Natural killer cell (primary cell): ENCODE results near the gene DUSP28. TPM values are rescaled to one million over a fixed set of nuclear protein-coding genes. Genes with fewer than 3 reads are reported as not detected.

Experiments
- ATAC-seq, 3 donors: fragments of 150-1000 bp in 2 of 3; fragments of 200-7000 bp in 1 of 3; cut with Tn5 transposase; 1 replicate in 1 of 3; 2 replicates in 2 of 3; pipeline ENCODE4 v1.10.0; 2021; ENCODE audit warnings: mild to moderate bottlenecking in 2 of 3, moderate library complexity in 2 of 3
- DNase-seq, 2 donors: peaks; one replicate each; pipeline versions ENCODE4 v3.0.0 to v3.0.0-alpha.2; 2013 to 2021; ENCODE audit warnings: mixed read lengths in 1 of 2
- H3K27ac ChIP-seq: one replicate; pipeline ENCODE4 v1.5.1; 2013; ENCODE audit warnings: mild to moderate bottlenecking, low read length
- H3K27me3 ChIP-seq: one replicate; pipeline ENCODE4 v1.6.1; 2013; ENCODE audit warnings: low read length; ENCODE audit not compliant: control insufficient read depth, insufficient read depth
- H3K36me3 ChIP-seq: one replicate; pipeline ENCODE4 v1.6.1; 2013; ENCODE audit warnings: low read length; ENCODE audit not compliant: control insufficient read depth, insufficient read depth
- H3K4me1 ChIP-seq: one replicate; pipeline ENCODE4 v1.6.1; 2013; ENCODE audit warnings: low read length; ENCODE audit not compliant: control insufficient read depth, insufficient read depth
- H3K4me3 ChIP-seq: one replicate; pipeline ENCODE4 v1.5.1; 2013; ENCODE audit warnings: low read length
- H3K9me3 ChIP-seq: one replicate; pipeline ENCODE4 v1.6.1; 2013; ENCODE audit warnings: low read length; ENCODE audit not compliant: control insufficient read depth, insufficient read depth
- H3K27ac Mint-ChIP-seq, 2 donors: one replicate each; pipeline ENCODE4 v1.8.0; 2022; ENCODE audit warnings: mild to moderate bottlenecking in 2 of 2, mixed read lengths in 2 of 2, moderate library complexity in 1 of 2
- H3K27me3 Mint-ChIP-seq, 2 donors: one replicate each; pipeline ENCODE4 v1.8.0; 2022; ENCODE audit warnings: low read depth in 2 of 2, mixed read lengths in 2 of 2
- H3K36me3 Mint-ChIP-seq: one replicate; pipeline ENCODE4 v1.8.0; 2022; ENCODE audit warnings: mixed read lengths
- H3K4me1 Mint-ChIP-seq, 2 donors: one replicate each; pipeline ENCODE4 v1.8.0; 2022; ENCODE audit warnings: mixed read lengths in 2 of 2
- H3K4me3 Mint-ChIP-seq: one replicate; pipeline ENCODE4 v1.8.0; 2022; ENCODE audit warnings: mild to moderate bottlenecking, moderate library complexity, mixed read lengths
- H3K9me3 Mint-ChIP-seq, 2 donors: one replicate each; pipeline ENCODE4 v1.8.0; 2022; ENCODE audit warnings: mixed read lengths in 2 of 2
- WGBS: methylation state at CpG from one replicate; pipeline ENCODE4 v1.1.7; 2013; ENCODE audit warnings: missing lambda C conversion rate; ENCODE audit not compliant: insufficient coverage; 5-methylcytosine and 5-hydroxymethylcytosine counted together
- intact Hi-C: fragments of 100-400 bp; cut with micrococcal nuclease; formaldehyde crosslinking; loops from one replicate; pipeline ENCODE4 v1.14.2; 2022
- total RNA-seq, 4 donors: library from RNA; stranded (reverse); fragments of 120-200 nt in 1 of 4; gene quantifications; one replicate each; pipeline versions ENCODE4 v1.2.3 to v1.2.4, GENCODE V29; 2013 to 2022
- TF ChIP-seq, protein P1 (sequence below): fragments of 200-600 bp; IDR thresholded peaks from one replicate; pipeline ENCODE4 v1.8.0; 2022; ENCODE audit warnings: antibody characterized with exemption

The DUSP28 gene
- total RNA-seq, 3 donors from 2014 or later (not counting 1 experiment from before 2014, with no cell fraction given) = 13.5 to 25.2 (median 18.5) TPM

DNA sequence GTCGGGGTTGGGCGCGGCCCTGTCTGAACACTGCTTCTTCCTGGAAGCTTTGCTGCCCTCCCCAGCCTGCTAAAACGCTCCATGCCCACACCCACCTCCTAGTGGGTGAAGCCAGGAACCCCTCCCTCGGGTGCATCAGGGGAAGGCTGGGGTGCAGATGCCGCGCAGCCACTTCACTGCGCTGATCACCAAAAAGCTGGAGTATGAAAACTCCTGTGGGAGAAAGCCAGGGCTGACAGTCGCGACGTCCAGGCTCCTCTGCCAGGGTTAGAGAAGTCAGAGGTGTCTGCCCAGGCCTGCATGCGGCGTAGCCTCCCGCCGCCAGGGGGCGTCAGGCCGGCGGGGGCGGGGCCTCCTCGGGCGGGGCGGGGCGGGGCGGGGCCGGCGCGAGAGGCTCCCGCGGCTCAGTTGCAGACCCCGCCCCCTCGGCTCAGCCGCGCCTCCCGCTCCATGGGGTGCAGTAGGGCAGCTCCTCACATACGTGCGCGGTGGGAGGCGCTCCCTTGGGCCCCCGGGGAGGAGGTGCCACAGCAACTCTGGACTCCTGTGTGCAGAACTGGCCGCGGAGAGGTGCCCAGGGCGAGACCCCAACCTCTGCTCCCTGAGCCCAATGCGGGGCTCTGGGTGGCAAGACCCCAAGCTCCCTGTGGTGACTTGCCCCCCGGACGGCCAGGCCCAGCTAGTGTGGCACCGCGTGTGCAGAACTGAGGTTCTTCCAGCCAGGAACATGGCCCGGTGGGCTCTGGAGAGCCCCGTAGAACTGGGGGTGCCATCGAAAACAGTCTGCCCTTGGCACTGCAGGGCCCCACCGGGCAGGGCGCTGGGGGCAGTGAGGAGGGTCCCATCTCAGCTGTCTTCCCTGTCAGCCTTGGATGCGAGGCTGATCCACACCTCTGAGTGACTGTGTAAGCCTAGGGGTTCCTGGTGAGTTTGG lies 6.3 kb downstream of the DUSP28 start:
- Histone ChIP-seq H3K36me3 (peaks cover 2% of the 10 kb centered on the region), H3K9me3 (no peaks in the 10 kb centered on the region), H3K4me3 (peak overlapping the region; percentile 76), H3K4me1 (peaks cover 87% of the 10 kb centered on the region), H3K27me3 (no peaks in the 10 kb centered on the region), H3K27ac (peak overlapping the region; percentile 93)
- TF ChIP-seq, protein P1, sequence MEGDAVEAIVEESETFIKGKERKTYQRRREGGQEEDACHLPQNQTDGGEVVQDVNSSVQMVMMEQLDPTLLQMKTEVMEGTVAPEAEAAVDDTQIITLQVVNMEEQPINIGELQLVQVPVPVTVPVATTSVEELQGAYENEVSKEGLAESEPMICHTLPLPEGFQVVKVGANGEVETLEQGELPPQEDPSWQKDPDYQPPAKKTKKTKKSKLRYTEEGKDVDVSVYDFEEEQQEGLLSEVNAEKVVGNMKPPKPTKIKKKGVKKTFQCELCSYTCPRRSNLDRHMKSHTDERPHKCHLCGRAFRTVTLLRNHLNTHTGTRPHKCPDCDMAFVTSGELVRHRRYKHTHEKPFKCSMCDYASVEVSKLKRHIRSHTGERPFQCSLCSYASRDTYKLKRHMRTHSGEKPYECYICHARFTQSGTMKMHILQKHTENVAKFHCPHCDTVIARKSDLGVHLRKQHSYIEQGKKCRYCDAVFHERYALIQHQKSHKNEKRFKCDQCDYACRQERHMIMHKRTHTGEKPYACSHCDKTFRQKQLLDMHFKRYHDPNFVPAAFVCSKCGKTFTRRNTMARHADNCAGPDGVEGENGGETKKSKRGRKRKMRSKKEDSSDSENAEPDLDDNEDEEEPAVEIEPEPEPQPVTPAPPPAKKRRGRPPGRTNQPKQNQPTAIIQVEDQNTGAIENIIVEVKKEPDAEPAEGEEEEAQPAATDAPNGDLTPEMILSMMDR = peak; percentile 98
- Mint-ChIP-seq H3K4me3 (peak overlapping the region; percentile 96), H3K4me1 (peaks cover 69 to 79% of the 10 kb centered on the region in 2 donors), H3K27me3 (no peaks in the 10 kb centered on the region), H3K27ac (peak overlapping the region; percentile 99), H3K9me3 (no peaks in the 10 kb centered on the region), H3K36me3 (no peaks in the 10 kb centered on the region)
- ATAC-seq (peak; percentile 56 to 80 (median 63)), DNase-seq (peak; percentile 91 to 96)
- intact Hi-C loops = loop anchor here (1.0 to 10.0 kb wide), 5 partner anchors 20 to 876 kb away; partner anchors contain the start of genes CAPN10, GPR35, HDLBP and SEPTIN2
- WGBS = 3% methylated on average over 53 of the region's 53 CpGs

DNA sequence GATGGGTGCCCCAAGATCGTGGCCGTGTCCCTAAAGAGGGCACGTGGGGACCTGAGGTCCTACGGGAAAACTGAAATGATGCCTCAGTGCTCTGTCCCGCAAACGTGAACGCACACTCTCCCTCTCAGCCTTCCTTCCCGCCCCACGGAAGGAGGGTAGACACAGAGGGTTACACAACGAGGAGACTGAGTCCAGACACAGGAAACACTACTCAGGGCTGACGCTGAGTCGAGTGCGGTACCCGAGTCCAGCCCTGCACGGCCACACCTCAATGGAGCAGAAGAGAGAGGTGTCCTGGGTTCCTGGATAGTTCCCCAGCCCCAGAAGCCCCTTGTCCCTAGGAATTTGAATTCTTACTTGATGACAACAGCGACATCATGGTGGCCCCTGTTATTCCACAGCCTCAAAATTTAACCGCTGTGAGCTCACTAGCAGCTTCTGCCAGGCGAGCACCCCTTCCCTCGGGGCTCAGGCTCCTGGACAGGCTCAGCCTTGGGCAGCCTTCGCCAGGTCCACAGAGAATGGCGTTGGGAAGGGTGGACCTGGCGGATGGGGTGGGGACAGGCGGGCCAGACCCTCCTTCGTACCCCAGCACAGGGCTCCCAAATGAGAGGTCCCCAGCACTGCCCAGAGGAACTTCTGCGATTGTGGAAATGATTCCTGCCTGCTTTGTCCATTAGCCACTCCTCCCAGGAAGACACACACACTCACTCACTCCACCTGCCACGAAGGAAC lies 7.1 kb downstream of the DUSP28 start:
- DNase-seq = peak; percentile 55 to 72
- Histone ChIP-seq H3K36me3 (peaks cover 7% of the 10 kb centered on the region), H3K27ac (peak overlapping the region; percentile 92), H3K4me3 (peak overlapping the region; percentile 76), H3K4me1 (peaks cover 87% of the 10 kb centered on the region), H3K9me3 (no peaks in the 10 kb centered on the region), H3K27me3 (no peaks in the 10 kb centered on the region)
- TF ChIP-seq, protein P1 = no peak
- Mint-ChIP-seq H3K4me3 (peak overlapping the region; percentile 96), H3K9me3 (no peaks in the 10 kb centered on the region), H3K27ac (peak overlapping the region; percentile 99), H3K27me3 (no peaks in the 10 kb centered on the region), H3K36me3 (no peaks in the 10 kb centered on the region), H3K4me1 (peaks cover 69 to 79% of the 10 kb centered on the region in 2 donors)
- 25% methylated on average over 26 of the region's 26 CpGs for WGBS
- peak in 1 of 3 donors; percentile 4 for ATAC-seq
- intact Hi-C loops = loop anchor here (2.0 to 10.0 kb wide), 4 partner anchors 53 to 875 kb away; partner anchors contain the start of genes GPR35, HDLBP and SEPTIN2

DNA sequence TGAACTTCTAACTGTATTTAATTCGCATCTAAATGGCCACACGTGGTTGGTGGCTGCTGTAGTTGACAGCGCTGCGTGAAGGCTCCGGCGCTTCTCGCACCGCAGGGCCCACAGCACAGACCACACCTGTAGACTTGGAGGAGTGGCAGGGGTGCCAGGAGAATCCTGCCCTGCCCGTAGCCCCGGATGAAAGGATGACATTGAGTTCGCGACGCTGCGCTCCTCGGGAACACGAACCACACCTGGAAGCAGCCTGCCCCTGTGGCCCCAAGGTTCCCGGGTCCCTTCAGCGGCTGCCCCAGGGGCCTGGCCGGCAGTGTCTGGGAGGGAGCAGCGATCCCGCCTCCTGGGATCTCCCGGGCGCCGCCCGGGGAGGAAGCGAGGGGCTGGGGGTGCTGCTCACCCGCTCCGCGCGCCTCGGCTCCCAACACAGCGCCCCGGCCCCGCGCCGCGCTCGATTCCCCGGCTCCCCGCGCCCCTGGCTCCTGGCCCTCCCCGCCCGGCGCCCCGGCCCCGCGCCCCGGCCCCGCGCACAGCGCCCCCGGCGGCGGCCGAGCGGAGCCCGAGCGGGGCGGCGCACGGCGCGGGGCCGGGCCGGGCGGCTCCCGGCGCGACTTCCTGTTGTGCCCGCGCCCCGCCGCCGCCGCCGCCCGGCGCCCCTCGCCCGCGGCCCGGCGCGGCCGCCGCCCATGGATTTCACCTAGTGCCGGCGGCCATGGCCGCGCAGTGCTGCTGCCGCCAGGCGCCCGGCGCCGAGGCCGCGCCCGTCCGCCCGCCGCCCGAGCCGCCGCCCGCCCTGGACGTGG lies 7.9 kb downstream of the DUSP28 start, which contains the start of gene RNPEPL1:
Gene RNPEPL1, plus strand, starts transcription at position 613 of the 806 bp plus-strand sequence. Its CDS starts 103 bp downstream, at position 716.
- Histone ChIP-seq H3K4me3 (peak within 1 kb of the TSS; percentile 76), H3K4me1 (peaks cover 88% of the 10 kb centered on the region), H3K27me3 (no peaks in the 10 kb centered on the region), H3K27ac (peak within 1 kb of the TSS; percentile 92), H3K9me3 (no peaks in the 10 kb centered on the region), H3K36me3 (peaks cover 15% of the 10 kb centered on the region)
- TF ChIP-seq, protein P1 = no peak
- WGBS = under 1% methylated on average over 106 of the region's 106 CpGs
- peaks cover 69 to 77% of the 10 kb centered on the region in 2 donors for H3K4me1 Mint-ChIP-seq
- H3K9me3 Mint-ChIP-seq = no peaks in the 10 kb centered on the region
- DNase-seq (peak; percentile 59 to 82), ATAC-seq (peak; percentile 16 to 41 (median 39))
- intact Hi-C loops = loop anchor here (2.0 to 10.0 kb wide), 4 partner anchors 53 to 874 kb away; partner anchors contain the start of genes GPR35, HDLBP and SEPTIN2
- H3K27ac Mint-ChIP-seq = peak within 1 kb of the TSS; percentile 99
- H3K27me3 Mint-ChIP-seq = no peaks in the 10 kb centered on the region
- peak within 1 kb of the TSS; percentile 96 for H3K4me3 Mint-ChIP-seq
- H3K36me3 Mint-ChIP-seq = no peaks in the 10 kb centered on the region
